ENCODE results near the gene TMEM125. TPM values are rescaled to one million over a fixed set of nuclear protein-coding genes. Genes with fewer than 3 reads are reported as not detected.
A peak's percentile ranks its signal among the peaks of the same experiment; 100 is the strongest.

Gene TMEM125
- total and polyA plus RNA-seq, 12 donors = 0.15 to 0.37 (median 0.22) TPM; not detected in 6

- no peaks in the 10 kb centered on the region for H3K9me3 ChIP-seq
- no peak for DNase-seq
- no peak for TF ChIP-seq CTCF (IDR thresholded peaks at IDR 0.05)
- WGBS, 2 donors = 97 to 98% methylated on average over 46 of the region's 46 CpGs
- H3K36me3 ChIP-seq = no peaks in the 10 kb centered on the region
- intact Hi-C loops (cut with DNase I) = no loop called here
- H3K27me3 ChIP-seq = peaks cover 0 to 9% (median 7%) of the 10 kb centered on the region in 7 donors
- no peak overlapping the region for H3K27ac ChIP-seq
- H3K4me1 ChIP-seq = peaks cover 0 to 18% (median 12%) of the 10 kb centered on the region in 9 donors
- peak in 1 of 8 donors; percentile 21 for ATAC-seq
- no peak overlapping the region for H3K4me3 ChIP-seq
These were observed 3.1 kb downstream of the TMEM125 start for GRCh38 chr1:43272576-43273571.

GRCh38 chr1:43273708-43274107 is 3.9 kb downstream of the TMEM125 start:
- H3K9me3 ChIP-seq = no peaks in the 10 kb centered on the region
- TF ChIP-seq CTCF (IDR thresholded peaks at IDR 0.05) = no peak
- no peak overlapping the region for H3K4me3 ChIP-seq
- ATAC-seq (no peak), DNase-seq (no peak)
- H3K27ac ChIP-seq = peak overlapping the region in 1 of 10 donors; percentile 44
- 96 to 97% methylated on average over 7 of the region's 7 CpGs for WGBS, 2 donors
- H3K4me1 ChIP-seq = peaks cover 0 to 18% (median 12%) of the 10 kb centered on the region in 9 donors
- no peaks in the 10 kb centered on the region for H3K36me3 ChIP-seq
- H3K27me3 ChIP-seq = peaks cover 0 to 9% (median 7%) of the 10 kb centered on the region in 7 donors
- intact Hi-C loops (cut with DNase I) = no loop called here

- ATAC-seq (peak in 7 of 8 donors; percentile 26 to 82 (median 59)), DNase-seq (peak in 1 of 2 donors; percentile 29)
- H3K36me3 ChIP-seq = no peaks in the 10 kb centered on the region
- peak overlapping the region in 5 of 10 donors; percentile 23 to 58 (median 44) for H3K27ac ChIP-seq
- intact Hi-C loops (cut with DNase I) = no loop called here
- H3K27me3 ChIP-seq = peaks cover 0 to 9% (median 7%) of the 10 kb centered on the region in 7 donors
- no peak overlapping the region for H3K4me3 ChIP-seq
- no peaks in the 10 kb centered on the region for H3K9me3 ChIP-seq
- WGBS, 2 donors = 47 to 50% methylated on average over 11 of the region's 11 CpGs
- no peak for TF ChIP-seq CTCF (IDR thresholded peaks at IDR 0.05)
- H3K4me1 ChIP-seq = peaks cover 0 to 18% (median 12%) of the 10 kb centered on the region in 9 donors
These were observed 4.5 kb downstream of the TMEM125 start for GRCh38 chr1:43274125-43274803.

- no peaks in the 10 kb centered on the region for H3K9me3 ChIP-seq
- H3K4me1 ChIP-seq = peaks cover 0 to 18% (median 12%) of the 10 kb centered on the region in 9 donors
- TF ChIP-seq CTCF (IDR thresholded peaks at IDR 0.05) = no peak
- no peak overlapping the region for H3K4me3 ChIP-seq
- intact Hi-C loops (cut with DNase I) = no loop called here
- peaks cover 0 to 9% (median 7%) of the 10 kb centered on the region in 7 donors for H3K27me3 ChIP-seq
- 76 to 87% methylated on average over 8 of the region's 8 CpGs for WGBS, 2 donors
- no peak for ATAC-seq
- DNase-seq = no peak
- peak overlapping the region in 5 of 10 donors; percentile 23 to 58 (median 44) for H3K27ac ChIP-seq
- H3K36me3 ChIP-seq = no peaks in the 10 kb centered on the region
These were observed 5.0 kb downstream of the TMEM125 start for GRCh38 chr1:43274804-43275180.
